ENCODE data around the gene TSHZ2. TPM values are rescaled to one million over a fixed set of nuclear protein-coding genes. Genes with fewer than 3 reads are reported as not detected.

Gene TSHZ2
- total RNA-seq (2022; extraction: Qiagen RNA extraction), result not detected in 5 replicates

GRCh38 chr20:52972190-52972937 is at the start of gene TSHZ2:
Gene TSHZ2 (plus strand): TSS chr20:52972358. CDS start chr20:52973294, 936 bp downstream.

